A549 (cell line): Measurements from ENCODE around the gene GLIPR1.
"Not testable (repeated sequence)": the region's sequence is repeated elsewhere in the genome, so short reads cannot be mapped to it uniquely, and the experiment has no call there.

Experiments used
- CHD4 ChIP-seq: fragments of 200-600 bp; sonication (generic); IDR thresholded peaks from 2 replicates; pipeline ENCODE4 v1.6.1; 2016; ENCODE audit warnings: antibody characterized with exemption, mild to moderate bottlenecking, borderline replicate concordance
- CTCF ChIP-seq: fragments of >200 bp; sonication (Bioruptor Twin); formaldehyde crosslinking; IDR thresholded peaks from 3 replicates; pipeline ENCODE4 v1.5.1; 2016
- HOXA7 ChIP-seq: fragments of 250-450 bp; sonication (Bioruptor Pico); IDR thresholded peaks from 2 replicates; pipeline ENCODE4 v1.5.0; 2020; ENCODE audit warnings: mild to moderate bottlenecking, moderate library complexity
- JUN ChIP-seq, 2 experiments: fragments of >200 bp; sonication (Bioruptor Twin); formaldehyde crosslinking; IDR thresholded peaks; 2 replicates in 1 of 2; 3 replicates in 1 of 2; pipeline ENCODE4 v1.6.1; 2016 to 2017
- KDM1A ChIP-seq: fragments of 200-600 bp; sonication (generic); IDR thresholded peaks from 2 replicates; pipeline ENCODE4 v1.6.1; 2016; ENCODE audit warnings: low read depth, mild to moderate bottlenecking
- MYC ChIP-seq: IDR thresholded peaks from 2 replicates; pipeline ENCODE4 v1.6.1; 2012; ENCODE audit warnings: mild to moderate bottlenecking, inconsistent platforms, low read length, improper control_type of control experiment, borderline replicate concordance
- POLR2A ChIP-seq: IDR thresholded peaks from 2 replicates; pipeline ENCODE4 v1.6.1; 2012; ENCODE audit warnings: mild to moderate bottlenecking, low read length
- RAD21 ChIP-seq, 2 experiments: fragments of >200 bp in 1 of 2; sonication (Bioruptor Twin) in 1 of 2; formaldehyde crosslinking in 1 of 2; IDR thresholded peaks in 1 of 2; conservative IDR thresholded peaks in 1 of 2; 2 replicates in 1 of 2; 3 replicates in 1 of 2; pipeline ENCODE4 v1.6.1; 2012 to 2018; ENCODE audit warnings: inconsistent platforms in 1 of 2
- TF ChIP-seq, protein P1 (sequence below): fragments of >200 bp; sonication (Bioruptor Twin); formaldehyde crosslinking; IDR thresholded peaks from 3 replicates; pipeline ENCODE4 v1.6.1; 2016
- TF ChIP-seq, protein P2 (sequence below): IDR thresholded peaks from 2 replicates; pipeline ENCODE4 v1.6.1; 2012

GRCh38 chr12:75441687-75442449 is 38.7 kb upstream of the GLIPR1 start:
- TF ChIP-seq, protein P1, sequence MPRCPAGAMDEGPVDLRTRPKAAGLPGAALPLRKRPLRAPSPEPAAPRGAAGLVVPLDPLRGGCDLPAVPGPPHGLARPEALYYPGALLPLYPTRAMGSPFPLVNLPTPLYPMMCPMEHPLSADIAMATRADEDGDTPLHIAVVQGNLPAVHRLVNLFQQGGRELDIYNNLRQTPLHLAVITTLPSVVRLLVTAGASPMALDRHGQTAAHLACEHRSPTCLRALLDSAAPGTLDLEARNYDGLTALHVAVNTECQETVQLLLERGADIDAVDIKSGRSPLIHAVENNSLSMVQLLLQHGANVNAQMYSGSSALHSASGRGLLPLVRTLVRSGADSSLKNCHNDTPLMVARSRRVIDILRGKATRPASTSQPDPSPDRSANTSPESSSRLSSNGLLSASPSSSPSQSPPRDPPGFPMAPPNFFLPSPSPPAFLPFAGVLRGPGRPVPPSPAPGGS = not testable (repeated sequence)
- TF ChIP-seq CTCF; MYC; HOXA7 (CRISPR knock-in tag); POLR2A; KDM1A; JUN (IDR thresholded peaks at IDR 0.05); RAD21 (conservative IDR thresholded peaks at IDR 0.05 in 1 of 2, IDR thresholded peaks at IDR 0.05 in 1 of 2); CHD4: not testable (repeated sequence)
- TF ChIP-seq, protein P2, sequence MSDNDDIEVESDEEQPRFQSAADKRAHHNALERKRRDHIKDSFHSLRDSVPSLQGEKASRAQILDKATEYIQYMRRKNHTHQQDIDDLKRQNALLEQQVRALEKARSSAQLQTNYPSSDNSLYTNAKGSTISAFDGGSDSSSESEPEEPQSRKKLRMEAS = not testable (repeated sequence)
